Activated naive CD4-positive, alpha-beta T cell treated with anti-CD3 and anti-CD28 coated beads, Interleukin-2, amount 10 ng/mL, durations not matched to agents 7 days and 5 days (primary cell): ENCODE data around the gene TTLL10.

Experiments
- CTCF ChIA-PET: fragments of 350-600 bp; sonication (Branson Sonifier 250); formaldehyde crosslinking; loops from one replicate; lab custom pipeline; 2021; ENCODE audit warnings: antibody characterized with exemption; lab: Charles Lee
- DNase-seq: peaks from one replicate; pipeline ENCODE4 v3.0.0-alpha.2; 2020
- H3K27ac Mint-ChIP-seq: one replicate; pipeline ENCODE4 v1.8.0; 2021; ENCODE audit warnings: mild to moderate bottlenecking, moderate library complexity, mixed read lengths
- H3K27me3 Mint-ChIP-seq: one replicate; pipeline ENCODE4 v1.8.0; 2021; ENCODE audit warnings: mild to moderate bottlenecking, mixed read lengths
- H3K36me3 Mint-ChIP-seq: one replicate; pipeline ENCODE4 v1.8.0; 2021; ENCODE audit warnings: mixed read lengths
- H3K4me1 Mint-ChIP-seq: one replicate; pipeline ENCODE4 v1.8.0; 2021; ENCODE audit warnings: mixed read lengths
- H3K4me3 Mint-ChIP-seq: one replicate; pipeline ENCODE4 v1.8.0; 2021; ENCODE audit warnings: mild to moderate bottlenecking, moderate library complexity, mixed read lengths
- H3K9me3 Mint-ChIP-seq: one replicate; pipeline ENCODE4 v1.8.0; 2021; ENCODE audit warnings: mixed read lengths

Gene TTLL10, protein sequence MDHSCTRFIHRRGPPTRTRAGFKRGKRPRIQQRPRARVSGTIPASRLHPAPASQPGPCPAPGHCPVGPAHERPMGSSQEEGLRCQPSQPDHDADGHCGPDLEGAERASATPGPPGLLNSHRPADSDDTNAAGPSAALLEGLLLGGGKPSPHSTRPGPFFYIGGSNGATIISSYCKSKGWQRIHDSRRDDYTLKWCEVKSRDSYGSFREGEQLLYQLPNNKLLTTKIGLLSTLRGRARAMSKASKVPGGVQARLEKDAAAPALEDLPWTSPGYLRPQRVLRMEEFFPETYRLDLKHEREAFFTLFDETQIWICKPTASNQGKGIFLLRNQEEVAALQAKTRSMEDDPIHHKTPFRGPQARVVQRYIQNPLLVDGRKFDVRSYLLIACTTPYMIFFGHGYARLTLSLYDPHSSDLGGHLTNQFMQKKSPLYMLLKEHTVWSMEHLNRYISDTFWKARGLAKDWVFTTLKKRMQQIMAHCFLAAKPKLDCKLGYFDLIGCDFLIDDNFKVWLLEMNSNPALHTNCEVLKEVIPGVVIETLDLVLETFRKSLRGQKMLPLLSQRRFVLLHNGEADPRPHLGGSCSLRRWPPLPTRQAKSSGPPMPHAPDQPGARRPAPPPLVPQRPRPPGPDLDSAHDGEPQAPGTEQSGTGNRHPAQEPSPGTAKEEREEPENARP

DNA sequence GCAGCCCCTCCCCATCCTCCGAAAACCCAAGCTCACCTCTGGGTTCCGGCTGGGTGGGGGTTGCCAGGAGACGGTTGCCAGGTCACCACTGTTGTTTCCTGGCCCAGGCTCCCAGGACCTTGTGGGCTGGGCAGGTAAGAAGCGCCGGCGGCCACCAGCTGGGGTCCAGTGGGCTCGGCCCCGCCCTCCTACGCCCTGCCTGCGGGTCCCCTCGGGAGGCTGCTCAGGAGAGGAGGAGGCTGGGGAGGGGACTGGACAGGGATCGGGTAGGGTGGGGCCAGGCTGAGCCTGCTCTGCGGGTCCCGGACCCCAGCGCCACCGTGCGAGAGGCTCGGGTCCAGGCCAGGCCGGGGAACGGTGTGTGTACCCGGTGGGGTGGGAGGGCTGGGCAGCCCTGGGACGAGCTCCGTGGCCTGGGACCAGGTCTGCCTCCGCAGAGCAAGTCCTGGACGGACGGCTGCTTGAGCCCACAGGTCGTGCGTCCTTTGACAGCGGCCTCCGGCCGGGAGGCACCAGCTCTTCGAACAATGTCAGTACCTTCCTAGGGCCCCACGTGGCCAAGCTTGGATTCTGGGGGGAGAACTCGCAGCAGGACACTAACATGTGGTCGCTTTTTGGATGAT lies at the start of gene TTLL10:
Gene TTLL10, plus strand, starts transcription at position 88 of the 623 bp plus-strand sequence. CDS start 5,336 bp downstream, outside the sequence.
- Mint-ChIP-seq H3K27ac (no peak within 1 kb of the TSS), H3K4me1 (peaks cover 33% of the 10 kb centered on the region), H3K36me3 (no peaks in the 10 kb centered on the region), H3K4me3 (no peak within 1 kb of the TSS), H3K27me3 (peaks cover 73% of the 10 kb centered on the region), H3K9me3 (no peaks in the 10 kb centered on the region)
- DNase-seq, result peak; percentile 78
- CTCF ChIA-PET, result interaction anchor here (1.1 kb wide), 1 partner anchor 51 kb away, joined by 3 read pairs; no protein-coding TSS in a partner anchor

DNA sequence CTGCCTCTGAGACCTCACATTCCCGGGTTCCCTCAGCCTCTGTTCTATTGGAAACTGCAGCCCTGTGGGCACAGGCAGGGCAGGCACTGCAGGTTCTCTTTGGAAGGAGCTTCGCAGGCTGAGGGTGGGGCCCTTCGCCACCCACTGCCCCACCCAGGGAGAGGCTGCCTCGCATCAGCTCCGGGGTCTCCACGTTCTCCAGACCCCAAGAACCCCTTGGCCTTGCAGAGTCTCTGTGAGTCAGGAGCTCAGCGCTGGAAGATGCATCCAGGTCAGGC lies 49.2 kb upstream of the TTLL10 start:
- Mint-ChIP-seq H3K27ac (no peak overlapping the region), H3K4me3 (no peak overlapping the region), H3K4me1 (peaks cover 7% of the 10 kb centered on the region), H3K36me3 (no peaks in the 10 kb centered on the region), H3K9me3 (peaks cover 8% of the 10 kb centered on the region), H3K27me3 (peaks cover 17% of the 10 kb centered on the region)
- no peak for DNase-seq
- CTCF ChIA-PET, result interaction anchor here (0.5 to 1.5 kb wide), 3 partner anchors 126 to 166 kb away, joined by 3 to 4 read pairs (median 3); no protein-coding TSS in a partner anchor

DNA sequence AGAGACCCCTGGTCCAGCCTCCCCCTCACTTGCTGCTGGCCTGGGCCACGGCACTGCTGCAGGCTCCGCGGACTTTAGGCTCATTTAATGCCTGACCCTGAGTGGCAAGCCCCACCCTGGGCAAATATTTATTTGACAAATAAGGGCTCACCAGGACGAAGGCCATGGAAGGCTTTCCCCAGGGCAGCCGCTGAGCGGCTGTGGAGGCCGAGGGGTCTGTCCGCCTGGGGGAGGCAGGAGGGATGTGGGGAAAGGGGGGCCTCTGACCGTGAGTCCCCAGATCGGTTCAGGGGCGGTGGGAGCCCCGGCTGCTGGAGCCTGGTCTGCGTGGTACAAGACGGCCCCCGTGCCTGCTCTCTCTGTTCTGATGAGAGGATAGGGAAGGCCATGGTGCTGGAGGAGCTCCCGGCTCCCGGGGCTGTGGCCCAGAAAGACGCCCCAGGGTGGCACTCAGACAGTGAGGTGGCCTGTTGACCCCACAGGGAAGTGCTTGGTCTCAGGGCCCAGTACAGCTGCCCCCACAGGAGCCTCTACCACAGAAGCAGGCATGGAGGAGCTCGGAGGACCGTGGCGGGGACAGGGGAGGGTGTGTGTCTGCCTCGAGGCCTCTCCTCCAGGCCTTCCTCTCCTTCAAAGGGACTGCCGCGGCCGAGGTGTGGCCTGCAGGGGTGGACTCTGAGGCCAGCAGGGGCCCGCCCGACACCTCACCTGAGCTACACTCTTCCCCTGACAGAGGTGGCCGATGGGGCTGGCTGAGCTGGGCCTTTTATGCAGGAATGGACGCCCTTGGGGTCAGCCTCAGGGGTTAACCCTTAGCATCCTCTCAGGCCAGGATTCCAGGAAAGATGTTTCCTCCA lies 48.7 kb upstream of the TTLL10 start:
- Mint-ChIP-seq H3K36me3 (no peaks in the 10 kb centered on the region), H3K27me3 (peaks cover 11% of the 10 kb centered on the region), H3K27ac (no peak overlapping the region), H3K4me1 (peaks cover 7% of the 10 kb centered on the region), H3K9me3 (peaks cover 8% of the 10 kb centered on the region), H3K4me3 (no peak overlapping the region)
- CTCF ChIA-PET, result interaction anchor here (0.5 to 1.5 kb wide), 3 partner anchors 126 to 165 kb away, joined by 3 to 4 read pairs (median 3); no protein-coding TSS in a partner anchor
- no peak for DNase-seq

DNA sequence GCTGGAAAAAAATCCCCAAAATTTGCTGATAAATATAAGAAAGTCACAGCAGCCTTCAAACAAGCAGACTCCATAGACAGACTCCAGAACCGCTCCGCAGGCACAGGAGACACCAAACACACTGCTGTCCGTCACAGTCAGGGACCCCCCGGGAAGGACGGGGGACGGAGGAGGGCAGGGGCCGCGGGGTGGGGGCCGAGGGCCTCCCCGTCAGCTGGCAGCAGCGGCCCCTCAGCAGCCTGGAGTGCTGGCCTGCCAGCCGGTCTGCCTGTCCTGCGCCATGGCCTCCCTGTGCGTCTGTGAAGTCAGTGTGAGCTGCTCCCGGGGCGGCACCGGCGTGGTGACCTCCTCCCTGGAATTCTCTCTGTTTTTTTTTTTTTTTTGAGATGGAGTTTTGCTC lies 47.7 kb upstream of the TTLL10 start:
- no peak overlapping the region for H3K27ac Mint-ChIP-seq
- no peak overlapping the region for H3K4me3 Mint-ChIP-seq
- peaks cover 8% of the 10 kb centered on the region for H3K9me3 Mint-ChIP-seq
- no peak for DNase-seq
- H3K36me3 Mint-ChIP-seq, result no peaks in the 10 kb centered on the region
- peaks cover 7% of the 10 kb centered on the region for H3K4me1 Mint-ChIP-seq
- CTCF ChIA-PET, result no interaction called here
- H3K27me3 Mint-ChIP-seq, result peaks cover 7% of the 10 kb centered on the region

DNA sequence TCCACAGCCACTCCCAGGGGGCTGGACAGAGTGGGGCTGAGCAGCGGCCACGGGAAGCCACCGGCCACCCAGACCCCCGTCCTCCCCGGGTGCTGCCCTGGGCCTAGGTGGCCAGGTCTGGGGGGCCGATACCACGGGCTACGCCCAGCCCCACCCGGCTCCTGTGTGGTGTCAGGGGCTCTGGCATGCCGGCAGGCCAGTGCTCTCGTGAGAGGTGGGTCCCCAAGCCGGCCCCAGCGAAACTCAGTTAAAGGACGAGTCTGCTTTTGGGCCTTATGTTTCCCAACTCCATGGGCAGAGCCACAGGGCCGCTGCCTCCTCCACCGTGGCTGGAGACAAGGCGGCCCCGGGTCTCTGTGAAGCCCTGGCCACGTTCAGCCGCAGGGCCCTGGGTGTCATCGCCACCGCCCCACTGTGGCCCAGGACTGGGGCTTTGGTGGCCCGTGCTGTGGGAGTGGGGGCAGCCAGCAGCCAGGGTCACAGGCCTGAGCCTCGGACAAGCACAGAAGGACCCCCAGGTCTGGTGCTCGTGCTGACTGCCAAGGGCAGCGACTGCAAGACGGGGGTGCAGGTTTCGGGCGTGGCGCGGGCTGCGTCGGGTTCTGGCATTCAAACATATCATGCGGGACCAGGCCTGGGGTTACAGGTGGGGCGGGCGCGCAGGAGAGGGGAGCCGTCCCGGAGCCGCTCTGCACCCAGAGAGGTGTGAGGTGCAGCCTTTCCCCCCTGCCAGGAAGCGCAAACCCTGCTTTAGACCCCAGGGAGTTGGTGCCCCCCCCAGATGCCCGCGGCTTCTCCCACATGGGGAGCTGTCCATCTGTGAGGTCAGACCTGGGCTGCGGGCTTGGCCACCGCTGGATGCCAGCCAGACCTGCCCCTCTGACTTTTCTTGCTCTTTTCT lies 45.9 kb upstream of the TTLL10 start:
- DNase-seq, result no peak
- no peaks in the 10 kb centered on the region for H3K36me3 Mint-ChIP-seq
- H3K4me1 Mint-ChIP-seq, result peaks cover 7% of the 10 kb centered on the region
- H3K4me3 Mint-ChIP-seq, result no peak overlapping the region
- CTCF ChIA-PET, result no interaction called here
- peaks cover 9% of the 10 kb centered on the region for H3K27me3 Mint-ChIP-seq
- no peak overlapping the region for H3K27ac Mint-ChIP-seq
- H3K9me3 Mint-ChIP-seq, result peaks cover 8% of the 10 kb centered on the region

DNA sequence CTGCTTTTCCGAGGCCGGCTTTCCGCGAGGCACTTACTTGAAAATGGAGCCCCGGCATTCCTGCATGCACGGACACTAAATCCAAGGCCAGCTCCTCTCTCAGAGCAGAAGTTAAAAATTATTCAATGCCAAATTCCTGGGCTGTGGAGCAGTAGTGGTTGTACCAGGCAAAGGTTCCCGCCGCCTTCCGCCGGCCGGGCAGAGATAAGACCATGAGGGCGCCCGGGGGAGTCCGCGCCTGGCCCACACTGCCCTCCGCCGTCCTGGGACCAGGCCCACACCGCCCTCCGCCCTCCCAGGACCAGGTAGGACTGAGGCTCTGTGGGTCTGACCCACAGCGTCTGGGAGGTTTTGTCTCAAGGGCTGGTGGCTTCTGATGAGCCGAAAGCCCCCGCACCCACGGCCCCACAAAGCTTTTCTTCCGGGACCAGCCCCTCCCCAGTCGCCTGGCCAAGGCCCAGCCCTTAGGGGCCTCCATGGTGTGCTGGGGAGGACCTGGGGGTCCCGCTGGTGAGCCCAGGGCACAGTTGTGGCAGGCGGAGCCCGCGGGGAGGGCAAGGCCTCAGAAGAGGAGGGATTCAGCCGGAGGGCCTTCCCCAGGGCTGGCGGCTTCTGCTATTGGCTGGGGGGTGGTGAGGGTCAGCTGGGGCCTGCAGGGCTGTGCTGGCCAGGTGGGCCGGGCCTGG lies 45.1 kb upstream of the TTLL10 start:
- DNase-seq, result no peak
- CTCF ChIA-PET, result no interaction called here
- peaks cover 6% of the 10 kb centered on the region for H3K9me3 Mint-ChIP-seq
- H3K27ac Mint-ChIP-seq, result no peak overlapping the region
- peaks cover 12% of the 10 kb centered on the region for H3K27me3 Mint-ChIP-seq
- H3K36me3 Mint-ChIP-seq, result no peaks in the 10 kb centered on the region
- H3K4me3 Mint-ChIP-seq, result no peak overlapping the region
- peaks cover 3% of the 10 kb centered on the region for H3K4me1 Mint-ChIP-seq

DNA sequence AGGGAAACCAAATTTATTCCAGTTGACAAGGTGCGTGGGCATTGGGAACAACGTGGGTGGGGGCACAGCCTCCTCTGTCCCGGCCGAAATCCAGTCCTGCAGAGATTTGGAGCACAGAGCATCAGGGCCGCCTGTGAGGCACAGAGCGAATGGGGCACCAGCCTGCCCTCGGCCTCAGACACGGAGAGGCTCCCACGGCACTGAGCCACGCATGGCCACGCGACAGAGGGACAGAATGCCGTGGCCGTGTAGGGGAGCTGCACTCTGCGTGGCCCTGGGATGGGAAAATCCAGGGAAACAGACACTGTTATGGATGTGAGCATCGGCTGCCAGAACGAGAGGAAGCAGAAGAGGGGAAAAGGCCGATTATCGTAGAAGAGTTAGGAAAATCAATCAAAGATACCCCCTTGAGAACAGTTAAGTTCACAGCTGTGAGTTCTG lies 44.3 kb upstream of the TTLL10 start:
- no peaks in the 10 kb centered on the region for H3K36me3 Mint-ChIP-seq
- DNase-seq, result no peak
- peaks cover 12% of the 10 kb centered on the region for H3K27me3 Mint-ChIP-seq
- no peak overlapping the region for H3K27ac Mint-ChIP-seq
- no peaks in the 10 kb centered on the region for H3K9me3 Mint-ChIP-seq
- CTCF ChIA-PET, result no interaction called here
- no peak overlapping the region for H3K4me3 Mint-ChIP-seq
- H3K4me1 Mint-ChIP-seq, result no peaks in the 10 kb centered on the region

DNA sequence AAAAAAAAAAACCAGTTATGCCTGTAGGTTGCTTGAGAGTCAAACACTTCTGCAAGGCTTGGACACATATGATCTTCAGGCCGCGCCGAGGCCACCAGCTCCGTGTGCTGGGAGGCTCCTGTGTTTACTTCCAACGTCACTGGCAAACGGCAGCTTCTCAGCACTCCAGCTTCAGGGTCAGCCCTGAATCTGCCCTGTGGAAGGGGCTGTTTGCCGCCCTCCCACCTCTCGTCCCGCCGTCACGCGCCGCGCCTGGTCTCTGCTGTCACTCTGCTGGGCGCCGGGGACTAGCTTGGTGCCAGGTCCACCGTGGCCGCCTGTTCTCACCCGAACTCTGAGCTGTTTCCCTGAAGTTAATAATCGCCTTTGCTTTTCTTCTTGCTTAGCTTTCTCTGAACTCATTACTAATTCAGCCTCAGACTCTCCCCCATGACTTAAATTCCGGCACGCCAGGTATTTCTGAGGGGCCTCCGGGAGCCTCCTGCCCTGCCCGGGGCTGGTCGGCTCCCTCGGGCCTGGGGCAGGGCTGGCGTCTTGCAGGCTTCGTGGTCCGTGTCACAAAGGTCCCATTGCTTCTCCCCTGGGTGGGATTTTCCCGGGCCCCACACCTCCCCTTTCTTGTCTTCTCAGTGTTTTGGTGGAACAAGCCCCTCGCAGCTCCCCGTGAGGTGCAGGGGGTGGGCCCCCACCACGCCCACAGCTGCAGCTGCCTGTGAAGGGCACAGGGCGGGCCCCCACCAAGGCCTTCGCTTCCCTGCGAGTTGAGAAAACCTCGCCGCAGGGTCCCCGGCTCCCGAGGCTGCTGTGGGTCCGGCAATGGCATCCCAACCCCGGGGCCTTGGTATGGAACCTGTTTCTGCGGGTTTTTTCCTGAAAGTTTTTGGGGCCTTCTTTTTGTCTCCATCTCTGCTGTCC lies 43.2 kb upstream of the TTLL10 start:
- Mint-ChIP-seq H3K27me3 (peaks cover 12% of the 10 kb centered on the region), H3K27ac (no peak overlapping the region), H3K4me3 (no peak overlapping the region), H3K4me1 (peaks cover 3% of the 10 kb centered on the region), H3K9me3 (no peaks in the 10 kb centered on the region), H3K36me3 (no peaks in the 10 kb centered on the region)
- CTCF ChIA-PET, result interaction anchor here (1.6 kb wide), 1 partner anchor 8 kb away, joined by 5 read pairs; no protein-coding TSS in a partner anchor
- no peak for DNase-seq

DNA sequence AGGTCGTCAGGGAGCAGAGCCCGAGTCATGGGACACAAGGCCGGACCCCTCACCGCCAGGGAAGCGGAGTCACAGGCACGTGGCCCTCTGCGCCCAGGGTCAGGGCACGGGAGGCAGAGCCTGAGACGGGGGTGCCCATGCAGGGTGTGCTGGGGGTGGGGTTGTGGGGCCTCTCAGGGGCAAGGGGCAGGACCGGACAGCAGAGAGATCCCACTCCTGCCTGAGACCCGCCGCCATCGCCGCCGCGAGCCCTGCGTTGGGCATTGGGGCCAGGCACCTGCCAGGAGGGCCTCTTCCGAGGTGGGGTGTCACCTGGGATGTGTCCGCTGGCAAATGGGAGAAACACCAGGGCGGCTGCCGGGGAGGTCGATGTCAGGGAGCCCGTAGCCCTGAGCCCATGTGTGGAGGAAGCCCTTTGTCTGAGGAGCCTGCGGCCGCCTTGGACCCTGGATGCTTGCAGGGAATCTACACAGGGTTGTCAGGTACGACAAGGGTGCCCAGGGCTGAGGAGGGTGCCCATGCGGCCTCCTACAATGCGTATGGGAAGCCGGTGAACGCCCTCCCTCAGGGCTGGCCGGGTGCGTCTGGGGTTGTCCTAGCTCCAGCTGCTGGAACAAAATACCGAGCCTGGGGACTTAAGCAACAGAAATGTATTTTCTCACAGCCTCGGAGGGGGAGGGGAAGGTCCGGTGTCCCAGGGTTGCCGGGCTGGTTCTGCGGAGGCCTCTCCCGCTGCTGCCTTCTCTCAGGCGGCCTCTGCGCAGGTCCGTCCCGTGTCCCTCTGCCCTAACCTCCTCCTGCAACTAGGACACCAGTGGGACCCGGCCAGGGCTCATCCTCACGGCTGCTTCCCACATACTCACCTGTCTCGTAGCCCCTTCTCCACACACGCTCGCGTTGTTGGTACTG lies 41.4 kb upstream of the TTLL10 start:
- H3K9me3 Mint-ChIP-seq, result no peaks in the 10 kb centered on the region

DNA sequence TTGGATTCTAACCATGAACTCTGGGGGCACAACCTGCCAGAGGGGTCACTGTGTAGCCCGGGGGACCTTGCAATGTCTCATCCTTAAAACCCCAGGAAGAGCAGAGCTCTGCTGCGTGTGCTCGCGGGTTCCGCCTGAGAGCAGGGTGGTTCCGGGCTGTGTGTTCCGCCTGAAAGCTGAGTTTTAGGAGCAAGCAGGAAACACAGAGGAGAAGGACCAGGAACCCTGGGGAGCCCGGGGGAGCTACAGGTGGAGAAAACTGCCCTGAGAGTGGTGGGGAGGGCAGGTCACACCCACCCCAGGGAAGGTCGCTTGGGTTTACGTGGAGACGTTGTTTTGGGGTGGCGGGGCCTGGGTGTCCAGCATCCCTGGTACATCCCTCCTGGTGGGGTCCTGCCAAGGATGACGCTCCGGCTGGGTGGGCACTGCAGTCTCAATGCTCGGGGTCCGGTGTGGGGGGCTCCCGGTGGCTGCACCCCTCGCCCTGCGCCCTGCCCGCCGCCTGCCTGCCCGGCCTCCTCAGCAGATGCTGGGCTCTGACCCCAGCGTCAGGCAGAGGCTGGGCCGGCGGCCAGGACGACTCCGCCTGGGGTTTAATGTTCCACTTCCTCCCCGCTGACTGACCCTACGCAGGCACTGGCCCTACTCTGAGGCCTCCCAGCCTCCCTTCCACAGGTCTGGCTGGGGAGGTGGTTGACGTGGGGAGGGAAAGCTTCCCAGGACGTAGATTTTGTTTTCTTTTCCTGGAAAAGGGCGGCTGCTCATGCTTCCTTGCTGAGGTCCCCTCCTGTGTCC lies 40.5 kb upstream of the TTLL10 start:
- H3K4me1 Mint-ChIP-seq, result peaks cover 16% of the 10 kb centered on the region
- no peaks in the 10 kb centered on the region for H3K36me3 Mint-ChIP-seq
- no peak for DNase-seq
- no peak overlapping the region for H3K4me3 Mint-ChIP-seq
- CTCF ChIA-PET, result no interaction called here
- peaks cover 18% of the 10 kb centered on the region for H3K27me3 Mint-ChIP-seq
- no peaks in the 10 kb centered on the region for H3K9me3 Mint-ChIP-seq
- no peak overlapping the region for H3K27ac Mint-ChIP-seq

More for the DNA sequence above, 41.4 kb upstream of the TTLL10 start:
- CTCF ChIA-PET, result no interaction called here
- no peak overlapping the region for H3K4me3 Mint-ChIP-seq
- no peaks in the 10 kb centered on the region for H3K36me3 Mint-ChIP-seq
- H3K27me3 Mint-ChIP-seq, result peaks cover 18% of the 10 kb centered on the region
- no peak for DNase-seq
- peaks cover 10% of the 10 kb centered on the region for H3K4me1 Mint-ChIP-seq
- no peak overlapping the region for H3K27ac Mint-ChIP-seq
